Measurements from ENCODE around the gene ANKS1A.

The ANKS1A gene

DNA sequence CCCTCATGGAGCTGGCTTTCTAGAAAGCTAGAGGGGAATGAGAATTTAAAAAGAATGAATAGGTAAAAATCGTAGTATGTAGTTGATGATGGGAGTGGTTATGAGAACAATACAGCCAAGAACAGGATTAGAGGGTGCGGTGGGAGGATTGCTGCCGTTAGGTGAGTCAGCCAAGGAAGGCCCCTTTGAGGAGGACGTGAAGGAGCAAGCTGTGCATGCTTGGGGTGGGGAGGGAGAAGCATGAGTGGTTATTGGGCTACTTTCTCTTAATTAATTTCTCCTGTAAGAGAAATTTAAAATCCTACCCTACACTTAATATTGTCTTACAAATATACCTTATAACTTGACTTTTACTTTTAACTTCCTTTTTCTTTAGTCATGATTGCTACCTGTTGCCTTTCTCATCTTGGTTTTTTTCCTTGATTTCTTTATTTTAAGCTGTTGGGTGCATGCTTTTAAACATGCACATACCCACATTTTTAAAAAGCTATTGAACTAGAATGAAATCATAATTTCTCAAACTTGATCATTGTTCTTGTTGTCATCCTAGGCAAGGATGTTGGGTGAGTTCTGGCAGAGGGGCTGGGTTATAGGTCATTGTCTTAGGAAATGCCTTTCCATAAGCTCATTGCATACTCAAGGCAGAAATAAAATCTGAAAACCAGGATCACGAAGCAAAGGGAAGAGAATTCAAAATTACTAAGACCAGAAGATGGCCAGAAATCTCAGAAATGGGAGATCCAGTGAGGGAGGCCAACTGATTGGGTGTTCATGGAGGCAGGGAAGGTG, 137.6 kb downstream of the ANKS1A start:
- Histone ChIP-seq H3K9me2 (replicated peaks; ENCODE audit: low read depth, low read length) (no peaks in the 10 kb centered on the region), H4K20me1 (ENCODE audit: insufficient read depth, low read length, poor library complexity, severe bottlenecking) (no peaks in the 10 kb centered on the region), H3K4me1 (ENCODE audit: insufficient read depth, low read length, poor library complexity, severe bottlenecking) (peaks cover 34% of the 10 kb centered on the region), H3K79me2 (ENCODE audit: insufficient read depth, low read length) (no peaks in the 10 kb centered on the region), H3K36me3 (ENCODE audit: insufficient read depth, low read length) (no peaks in the 10 kb centered on the region), H2AFZ (ENCODE audit: low read length) (no peak overlapping the region), H3K27me3 (ENCODE audit: insufficient read depth, low read length, poor library complexity, severe bottlenecking) (no peaks in the 10 kb centered on the region), H3K9me3 (ENCODE audit: insufficient read depth, low read depth, low read length) (no peaks in the 10 kb centered on the region), H3K9ac (ENCODE audit: low read depth, low read length, poor library complexity, severe bottlenecking) (no peak overlapping the region), H3K4me2 (ENCODE audit: low read depth, low read length, poor library complexity, severe bottlenecking) (no peak overlapping the region), H3F3A (ENCODE audit: low read depth) (no peaks in the 10 kb centered on the region), H3K4me3 (ENCODE audit: low read length, poor library complexity, severe bottlenecking) (no peak overlapping the region)
- TF ChIP-seq EZH2phosphoT487 (IDR thresholded peaks at IDR 0.05; ENCODE audit: borderline replicate concordance): no peak
- TF ChIP-seq, protein P1, sequence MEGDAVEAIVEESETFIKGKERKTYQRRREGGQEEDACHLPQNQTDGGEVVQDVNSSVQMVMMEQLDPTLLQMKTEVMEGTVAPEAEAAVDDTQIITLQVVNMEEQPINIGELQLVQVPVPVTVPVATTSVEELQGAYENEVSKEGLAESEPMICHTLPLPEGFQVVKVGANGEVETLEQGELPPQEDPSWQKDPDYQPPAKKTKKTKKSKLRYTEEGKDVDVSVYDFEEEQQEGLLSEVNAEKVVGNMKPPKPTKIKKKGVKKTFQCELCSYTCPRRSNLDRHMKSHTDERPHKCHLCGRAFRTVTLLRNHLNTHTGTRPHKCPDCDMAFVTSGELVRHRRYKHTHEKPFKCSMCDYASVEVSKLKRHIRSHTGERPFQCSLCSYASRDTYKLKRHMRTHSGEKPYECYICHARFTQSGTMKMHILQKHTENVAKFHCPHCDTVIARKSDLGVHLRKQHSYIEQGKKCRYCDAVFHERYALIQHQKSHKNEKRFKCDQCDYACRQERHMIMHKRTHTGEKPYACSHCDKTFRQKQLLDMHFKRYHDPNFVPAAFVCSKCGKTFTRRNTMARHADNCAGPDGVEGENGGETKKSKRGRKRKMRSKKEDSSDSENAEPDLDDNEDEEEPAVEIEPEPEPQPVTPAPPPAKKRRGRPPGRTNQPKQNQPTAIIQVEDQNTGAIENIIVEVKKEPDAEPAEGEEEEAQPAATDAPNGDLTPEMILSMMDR (conservative IDR thresholded peaks at IDR 0.05; ENCODE audit: low read length): no peak

DNA sequence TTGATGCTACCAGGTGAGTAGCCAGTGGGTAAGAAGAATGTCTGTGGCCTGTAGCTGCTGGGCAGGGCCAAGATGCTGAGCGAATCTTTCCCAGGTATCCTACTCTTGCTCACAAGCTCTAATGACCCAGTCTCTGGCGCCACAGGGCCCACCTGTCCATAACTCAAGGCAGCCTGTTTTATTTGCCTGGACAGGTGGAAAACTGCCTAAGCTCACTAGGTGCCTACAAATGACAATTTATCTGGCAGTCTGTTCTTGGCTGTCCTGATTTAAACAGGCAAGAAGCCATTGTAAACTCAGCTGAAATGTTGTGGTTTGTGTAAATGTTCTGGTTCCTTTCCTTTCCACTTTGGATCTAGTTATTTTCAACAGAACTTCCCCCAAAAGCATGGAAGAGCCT, 138.8 kb downstream of the ANKS1A start:
- no peaks in the 10 kb centered on the region for H3K27me3 ChIP-seq (ENCODE audit: insufficient read depth, low read length, poor library complexity, severe bottlenecking)
- no peaks in the 10 kb centered on the region for H3F3A ChIP-seq (ENCODE audit: low read depth)
- no peaks in the 10 kb centered on the region for H3K9me2 ChIP-seq (replicated peaks; ENCODE audit: low read depth, low read length)
- no peak overlapping the region for H3K9ac ChIP-seq (ENCODE audit: low read depth, low read length, poor library complexity, severe bottlenecking)
- H3K36me3 ChIP-seq (ENCODE audit: insufficient read depth, low read length): no peaks in the 10 kb centered on the region
- H3K4me2 ChIP-seq (ENCODE audit: low read depth, low read length, poor library complexity, severe bottlenecking): no peak overlapping the region
- H3K9me3 ChIP-seq (ENCODE audit: insufficient read depth, low read depth, low read length): no peaks in the 10 kb centered on the region
- no peak overlapping the region for H3K4me3 ChIP-seq (ENCODE audit: low read length, poor library complexity, severe bottlenecking)
- H2AFZ ChIP-seq (ENCODE audit: low read length): no peak overlapping the region
- no peak for TF ChIP-seq EZH2phosphoT487 (IDR thresholded peaks at IDR 0.05; ENCODE audit: borderline replicate concordance)
- TF ChIP-seq, protein P1 (conservative IDR thresholded peaks at IDR 0.05; ENCODE audit: low read length): no peak
- H3K79me2 ChIP-seq (ENCODE audit: insufficient read depth, low read length): no peaks in the 10 kb centered on the region
- peaks cover 34% of the 10 kb centered on the region for H3K4me1 ChIP-seq (ENCODE audit: insufficient read depth, low read length, poor library complexity, severe bottlenecking)
- H4K20me1 ChIP-seq (ENCODE audit: insufficient read depth, low read length, poor library complexity, severe bottlenecking): no peaks in the 10 kb centered on the region

- peaks cover 35% of the 10 kb centered on the region for H3K4me1 ChIP-seq (ENCODE audit: insufficient read depth, low read length, poor library complexity, severe bottlenecking)
- no peaks in the 10 kb centered on the region for H4K20me1 ChIP-seq (ENCODE audit: insufficient read depth, low read length, poor library complexity, severe bottlenecking)
- no peak overlapping the region for H2AFZ ChIP-seq (ENCODE audit: low read length)
- H3K79me2 ChIP-seq (ENCODE audit: insufficient read depth, low read length): no peaks in the 10 kb centered on the region
- TF ChIP-seq, protein P1 (conservative IDR thresholded peaks at IDR 0.05; ENCODE audit: low read length): no peak
- TF ChIP-seq EZH2phosphoT487 (IDR thresholded peaks at IDR 0.05; ENCODE audit: borderline replicate concordance): no peak
- H3F3A ChIP-seq (ENCODE audit: low read depth): no peaks in the 10 kb centered on the region
- no peak overlapping the region for H3K9ac ChIP-seq (ENCODE audit: low read depth, low read length, poor library complexity, severe bottlenecking)
- no peak overlapping the region for H3K4me3 ChIP-seq (ENCODE audit: low read length, poor library complexity, severe bottlenecking)
- no peaks in the 10 kb centered on the region for H3K9me2 ChIP-seq (replicated peaks; ENCODE audit: low read depth, low read length)
- no peaks in the 10 kb centered on the region for H3K27me3 ChIP-seq (ENCODE audit: insufficient read depth, low read length, poor library complexity, severe bottlenecking)
- H3K36me3 ChIP-seq (ENCODE audit: insufficient read depth, low read length): no peaks in the 10 kb centered on the region
- no peak overlapping the region for H3K4me2 ChIP-seq (ENCODE audit: low read depth, low read length, poor library complexity, severe bottlenecking)
- H3K9me3 ChIP-seq (ENCODE audit: insufficient read depth, low read depth, low read length): no peaks in the 10 kb centered on the region
Measured at GRCh38 chr6:35028781-35029769, 140.0 kb downstream of the ANKS1A start.

Measured in Loucy (cell line).